Right atrium auricular region (tissue), 2 donors: ENCODE data around the gene ZNF426. TPM values are rescaled to one million over a fixed set of nuclear protein-coding genes. Genes with fewer than 3 reads are reported as not detected.

Experiments
- DNase-seq: peaks from one replicate; pipeline ENCODE4 v3.0.0-alpha.2; 2019; ENCODE audit warnings: low spot score
- H3K27ac ChIP-seq, 2 donors: fragments of 200-600 bp; sonication (generic); 1 replicate in 1 of 2; 2 replicates in 1 of 2; pipeline ENCODE4 v1.5.1; 2016 to 2019
- H3K27me3 ChIP-seq, 2 donors: fragments of 200-600 bp; sonication (generic); one replicate each; pipeline versions ENCODE4 v1.5.1 to v1.6.0; 2017 to 2019
- H3K36me3 ChIP-seq: fragments of 200-600 bp; sonication (generic); one replicate; pipeline ENCODE4 v1.5.1; 2016
- H3K4me1 ChIP-seq, 2 donors: fragments of 200-600 bp; sonication (generic); one replicate each; pipeline versions ENCODE4 v1.5.1 to v1.6.0; 2017 to 2019
- H3K4me3 ChIP-seq, 2 donors: fragments of 200-600 bp; sonication (generic); 1 replicate in 1 of 2; 2 replicates in 1 of 2; pipeline ENCODE4 v1.5.1; 2017 to 2019; ENCODE audit warnings: mild to moderate bottlenecking in 1 of 2, moderate library complexity in 1 of 2
- H3K9me3 ChIP-seq, 2 donors: fragments of 200-600 bp; sonication (generic); one replicate each; pipeline ENCODE4 v1.5.1; 2019
- total RNA-seq, 2 donors: library from RNA; depleted of rRNA; stranded (reverse); fragments of >200 nt; gene quantifications; one replicate each; pipeline ENCODE4 v1.1.0, GENCODE V29; 2016
- TF ChIP-seq, protein P1 (sequence below), 2 donors: fragments of 200-600 bp; sonication (generic); IDR thresholded peaks; one replicate each; pipeline ENCODE4 v1.5.1; 2019; ENCODE audit warnings: antibody characterized with exemption in 2 of 2

Gene ZNF426
- total RNA-seq, 2 donors from 2014 or later, result 9.6 TPM

DNA sequence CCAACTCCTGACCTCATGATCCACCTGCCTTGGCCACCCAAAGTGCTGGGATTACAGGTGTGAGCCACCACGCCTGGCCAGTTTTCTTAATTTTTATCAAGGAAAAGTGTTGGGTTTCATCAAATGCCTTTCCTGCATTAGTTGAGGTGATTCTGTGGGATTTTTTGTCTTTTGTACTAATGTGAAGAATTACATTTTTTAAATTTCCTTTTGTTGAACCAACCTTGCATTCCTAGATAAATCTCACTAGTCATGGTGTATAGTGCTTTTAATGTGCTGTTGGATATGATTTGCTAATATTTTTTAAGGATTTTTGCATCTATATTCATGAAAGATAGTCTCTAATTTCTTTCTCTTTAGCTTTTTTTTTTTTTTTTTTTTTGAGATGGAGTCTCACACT lies 37.6 kb downstream of the ZNF426 start:
- H3K27me3 ChIP-seq, result no peaks in the 10 kb centered on the region
- TF ChIP-seq, protein P1, sequence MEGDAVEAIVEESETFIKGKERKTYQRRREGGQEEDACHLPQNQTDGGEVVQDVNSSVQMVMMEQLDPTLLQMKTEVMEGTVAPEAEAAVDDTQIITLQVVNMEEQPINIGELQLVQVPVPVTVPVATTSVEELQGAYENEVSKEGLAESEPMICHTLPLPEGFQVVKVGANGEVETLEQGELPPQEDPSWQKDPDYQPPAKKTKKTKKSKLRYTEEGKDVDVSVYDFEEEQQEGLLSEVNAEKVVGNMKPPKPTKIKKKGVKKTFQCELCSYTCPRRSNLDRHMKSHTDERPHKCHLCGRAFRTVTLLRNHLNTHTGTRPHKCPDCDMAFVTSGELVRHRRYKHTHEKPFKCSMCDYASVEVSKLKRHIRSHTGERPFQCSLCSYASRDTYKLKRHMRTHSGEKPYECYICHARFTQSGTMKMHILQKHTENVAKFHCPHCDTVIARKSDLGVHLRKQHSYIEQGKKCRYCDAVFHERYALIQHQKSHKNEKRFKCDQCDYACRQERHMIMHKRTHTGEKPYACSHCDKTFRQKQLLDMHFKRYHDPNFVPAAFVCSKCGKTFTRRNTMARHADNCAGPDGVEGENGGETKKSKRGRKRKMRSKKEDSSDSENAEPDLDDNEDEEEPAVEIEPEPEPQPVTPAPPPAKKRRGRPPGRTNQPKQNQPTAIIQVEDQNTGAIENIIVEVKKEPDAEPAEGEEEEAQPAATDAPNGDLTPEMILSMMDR (IDR thresholded peaks at IDR 0.05), result no peak
- H3K27ac ChIP-seq, result no peak overlapping the region
- H3K4me3 ChIP-seq, result no peak overlapping the region
- no peaks in the 10 kb centered on the region for H3K36me3 ChIP-seq
- no peaks in the 10 kb centered on the region for H3K4me1 ChIP-seq
- DNase-seq, result no peak
- peaks cover 0 to 84% of the 10 kb centered on the region in 2 donors for H3K9me3 ChIP-seq

DNA sequence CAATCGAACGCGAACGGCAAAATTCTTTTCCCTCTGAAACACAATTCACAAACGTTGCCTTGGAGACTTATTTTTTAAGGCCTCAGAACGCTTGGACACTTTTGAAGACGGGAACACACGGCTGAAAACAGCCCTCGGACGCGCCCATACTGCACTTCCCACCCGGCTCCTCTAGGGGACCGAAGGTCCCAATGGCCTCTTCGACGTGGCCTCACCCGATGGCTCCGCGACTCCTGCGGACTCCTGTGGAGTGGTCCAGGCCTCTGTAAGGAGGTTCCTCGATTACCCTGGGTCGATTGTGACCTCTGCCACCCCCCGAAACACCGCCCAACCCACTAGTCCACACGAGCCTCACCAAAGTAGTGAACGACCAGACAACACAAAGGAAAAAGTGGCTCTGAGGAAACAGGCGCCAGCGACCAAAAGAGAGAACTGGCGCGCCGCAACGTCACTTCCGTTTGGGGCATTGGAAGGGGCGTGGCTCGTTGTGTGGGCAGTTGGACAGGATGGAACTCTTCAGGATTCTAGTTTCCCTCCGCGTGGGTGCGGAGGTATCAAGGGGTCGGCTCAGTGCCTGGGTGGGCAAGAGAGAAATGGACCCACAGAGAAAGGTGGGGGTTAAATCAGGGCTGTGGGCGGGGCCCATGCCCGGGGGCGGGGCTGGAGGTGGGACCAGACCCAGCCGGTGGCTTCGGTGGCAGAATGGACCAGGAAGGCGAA lies 40.1 kb downstream of the ZNF426 start, which contains the start of gene ZNF560:
Gene ZNF560 (minus strand): TSS at position 434 of the 720 bp plus-strand sequence. CDS start 23,303 bp downstream, outside the sequence.
- no peak within 1 kb of the TSS for H3K4me3 ChIP-seq
- TF ChIP-seq, protein P1 (IDR thresholded peaks at IDR 0.05), result no peak
- DNase-seq, result no peak
- H3K27ac ChIP-seq, result no peak within 1 kb of the TSS
- H3K36me3 ChIP-seq, result no peaks in the 10 kb centered on the region
- no peaks in the 10 kb centered on the region for H3K4me1 ChIP-seq
- no peaks in the 10 kb centered on the region for H3K27me3 ChIP-seq
- peaks cover 0 to 60% of the 10 kb centered on the region in 2 donors for H3K9me3 ChIP-seq

DNA sequence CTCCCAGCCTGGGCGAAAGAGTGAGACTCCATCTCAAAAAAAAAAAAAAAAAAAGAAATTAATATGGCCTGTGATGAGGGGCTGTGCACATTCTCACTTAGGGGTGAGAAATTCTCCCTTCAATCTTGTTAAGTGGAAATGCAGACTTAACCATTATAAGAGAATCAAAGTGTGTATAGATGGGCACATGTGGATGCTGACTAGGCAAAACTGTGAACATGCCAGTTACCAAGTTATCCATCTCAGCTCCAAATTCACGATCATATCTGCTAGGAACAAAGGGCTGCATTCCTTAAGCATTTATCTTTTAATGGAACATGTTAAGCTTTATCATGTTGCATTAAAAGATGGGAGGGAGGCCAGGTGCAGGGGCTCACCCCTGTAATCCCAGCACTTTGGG lies 44.3 kb downstream of the ZNF426 start:
- TF ChIP-seq, protein P1 (IDR thresholded peaks at IDR 0.05), result no peak
- H3K4me3 ChIP-seq, result no peak overlapping the region
- H3K27ac ChIP-seq, result no peak overlapping the region
- H3K9me3 ChIP-seq, result peaks cover 0 to 19% of the 10 kb centered on the region in 2 donors
- H3K27me3 ChIP-seq, result no peaks in the 10 kb centered on the region
- H3K4me1 ChIP-seq, result no peaks in the 10 kb centered on the region
- DNase-seq, result no peak
- no peaks in the 10 kb centered on the region for H3K36me3 ChIP-seq

DNA sequence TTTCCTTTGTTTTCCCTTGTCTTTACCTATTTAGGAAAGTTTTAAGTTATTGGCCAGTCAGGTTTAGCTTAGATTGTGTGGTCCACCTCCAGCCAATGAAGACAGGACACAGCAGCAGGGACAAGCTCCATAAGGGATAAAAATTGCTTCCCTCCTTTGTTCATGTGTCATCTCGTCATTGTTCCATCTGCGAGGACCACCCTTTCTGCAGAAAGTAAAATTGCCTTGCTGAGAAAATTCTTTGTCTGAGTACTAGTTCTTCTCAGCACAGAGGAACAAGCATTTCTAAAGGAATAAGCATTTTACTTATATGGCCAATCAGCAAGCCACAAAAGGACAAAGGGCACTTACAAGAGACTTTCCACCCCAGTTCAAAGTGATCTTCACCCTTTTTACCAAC lies 51.4 kb downstream of the ZNF426 start:
- Histone ChIP-seq H3K4me3 (no peak overlapping the region), H3K36me3 (no peaks in the 10 kb centered on the region), H3K27me3 (no peaks in the 10 kb centered on the region), H3K9me3 (peaks cover 6 to 40% of the 10 kb centered on the region in 2 donors), H3K4me1 (no peaks in the 10 kb centered on the region), H3K27ac (no peak overlapping the region)
- TF ChIP-seq, protein P1 (IDR thresholded peaks at IDR 0.05), result no peak
- DNase-seq, result no peak

DNA sequence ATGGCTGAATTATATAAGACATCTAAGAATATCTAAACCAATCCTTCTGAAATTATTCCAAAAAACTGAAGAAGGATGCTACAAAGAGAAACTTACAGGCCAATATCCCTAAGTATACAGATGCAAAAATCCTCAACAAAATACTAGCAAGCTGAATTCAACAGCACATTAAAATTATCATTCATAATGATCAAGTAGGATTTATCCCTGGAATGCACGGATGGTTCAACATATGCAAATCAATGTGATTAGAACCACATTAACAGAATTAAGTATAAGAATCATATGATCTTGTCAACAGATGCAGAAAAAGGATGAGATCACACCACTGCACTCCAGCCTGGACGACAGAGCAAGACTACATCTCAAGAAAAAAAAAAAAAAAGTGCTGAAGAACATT lies 53.3 kb downstream of the ZNF426 start:
- Histone ChIP-seq H3K27me3 (no peaks in the 10 kb centered on the region), H3K4me1 (no peaks in the 10 kb centered on the region), H3K36me3 (no peaks in the 10 kb centered on the region), H3K27ac (no peak overlapping the region), H3K9me3 (peaks cover 6 to 40% of the 10 kb centered on the region in 2 donors), H3K4me3 (no peak overlapping the region)
- TF ChIP-seq, protein P1 (IDR thresholded peaks at IDR 0.05), result no peak
- DNase-seq, result no peak

DNA sequence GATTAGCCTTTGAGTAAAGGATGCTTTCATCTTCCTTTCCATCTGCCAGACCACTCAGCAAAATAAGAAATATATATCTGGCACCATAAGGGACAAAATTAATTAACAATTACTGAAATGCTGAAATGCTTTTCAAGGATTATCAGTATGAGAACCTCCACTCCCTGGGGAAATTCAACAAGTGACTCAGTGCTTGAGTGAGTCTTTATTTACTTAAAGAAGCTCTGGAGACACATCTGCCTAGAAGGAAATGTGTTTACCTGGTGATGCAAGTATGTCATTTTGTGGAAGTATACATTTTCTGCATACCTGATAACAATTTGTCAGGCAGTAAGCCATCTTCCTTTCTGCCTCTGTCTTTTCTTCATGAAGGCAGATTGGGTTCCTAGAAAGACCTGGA lies 63.5 kb downstream of the ZNF426 start:
- H3K36me3 ChIP-seq, result no peaks in the 10 kb centered on the region
- H3K9me3 ChIP-seq, result peaks cover 0 to 30% of the 10 kb centered on the region in 2 donors
- H3K27me3 ChIP-seq, result no peaks in the 10 kb centered on the region
- no peak for DNase-seq
- H3K4me3 ChIP-seq, result no peak overlapping the region
- TF ChIP-seq, protein P1 (IDR thresholded peaks at IDR 0.05), result no peak
- no peaks in the 10 kb centered on the region for H3K4me1 ChIP-seq
- no peak overlapping the region for H3K27ac ChIP-seq
